Stimulated activated CD8-positive, alpha-beta memory T cell treated with anti-CD3 and anti-CD28 coated beads, Interleukin-15, amount 100 ng/mL, for 1 hour (primary cell): ENCODE data around the gene HTR2A.
A peak's percentile ranks its signal among the peaks of the same experiment; 100 is the strongest.

ENCODE experiments used
- DNase-seq: peaks from one replicate; pipeline ENCODE4 v3.0.0-alpha.2; 2020; ENCODE audit warnings: low read depth

HTR2A gene

DNA sequence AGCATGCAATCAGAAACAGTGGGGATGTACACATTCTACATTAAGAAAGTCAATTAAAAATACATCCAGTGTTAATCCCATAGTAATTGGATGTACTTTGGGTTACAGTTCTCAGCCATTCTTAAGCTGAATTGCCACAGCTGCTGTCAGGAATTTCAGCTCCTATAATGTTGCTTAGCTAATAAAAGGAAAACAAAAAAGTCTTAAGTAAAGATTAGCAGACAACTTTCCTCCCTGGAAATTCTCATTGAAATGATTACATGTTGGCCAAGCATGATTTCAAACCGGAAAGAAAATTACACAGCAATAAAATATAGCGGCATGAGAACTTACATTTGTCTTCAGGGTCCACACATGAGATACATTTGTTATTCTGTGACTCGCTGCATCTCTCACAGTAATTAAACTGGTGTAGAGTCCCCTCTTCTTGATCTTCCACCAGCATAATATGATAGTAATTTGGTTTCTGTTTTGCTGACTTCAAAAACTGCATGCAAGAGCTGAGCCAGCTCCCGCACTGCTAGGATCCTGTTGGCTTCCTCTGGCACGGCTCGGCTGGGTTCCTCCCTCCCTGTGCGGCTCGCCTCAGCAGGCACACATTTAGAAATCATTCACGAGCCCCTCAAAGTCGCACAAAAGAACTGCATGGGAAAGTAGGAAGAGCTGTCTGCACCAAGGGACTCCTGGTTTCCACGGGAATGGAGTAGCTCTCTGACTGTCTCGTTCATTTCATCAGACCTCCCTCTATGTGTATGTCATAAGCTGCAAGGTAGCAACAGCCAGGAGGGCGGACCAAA lies at the start of gene HTR2A:
Gene HTR2A (minus strand): TSS at position 713 of the 797 bp plus-strand sequence. CDS start 1,147 bp downstream, outside the sequence.
- DNase-seq, result no peak

DNA sequence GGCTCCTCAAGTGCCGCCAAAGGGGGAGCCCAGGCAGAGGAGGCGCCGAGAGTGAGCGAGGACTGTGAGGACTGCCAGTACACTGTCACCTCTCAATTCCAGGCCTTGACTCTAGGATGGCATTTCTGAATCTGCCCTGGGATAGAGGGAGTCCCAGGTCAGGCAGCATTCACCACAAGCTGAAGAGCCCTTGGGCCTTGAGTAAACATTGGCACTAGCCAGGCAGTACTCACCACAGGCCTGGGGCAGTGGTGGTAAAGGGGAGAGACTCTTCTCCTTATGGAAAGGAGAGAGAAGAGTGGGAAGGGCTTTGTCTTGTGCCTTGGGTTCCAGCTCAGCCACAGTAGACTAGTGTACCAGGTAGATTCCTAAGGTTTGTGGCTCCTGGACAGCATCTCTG lies 39.7 kb upstream of the HTR2A start:
- no peak for DNase-seq

DNA sequence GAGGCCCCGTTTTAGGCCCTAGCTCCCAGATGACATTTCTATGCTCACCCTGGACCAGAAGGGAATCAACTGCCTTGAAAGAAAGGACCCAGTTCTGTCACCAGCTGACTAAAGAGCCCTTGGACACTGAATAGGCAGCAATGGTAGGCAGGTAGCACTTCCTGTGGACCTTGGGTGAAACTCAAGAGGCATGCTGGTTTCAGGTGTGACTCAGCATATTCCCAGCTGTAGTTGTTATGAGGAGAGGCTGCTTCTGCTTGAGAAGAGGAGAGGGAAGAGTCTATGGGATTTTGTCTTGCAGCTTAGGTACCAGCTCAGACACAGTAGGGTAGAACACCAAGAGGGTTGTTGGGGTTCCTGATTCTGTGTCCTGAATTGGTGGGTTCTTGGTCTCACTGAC lies 37.9 kb upstream of the HTR2A start:
- no peak for DNase-seq

DNA sequence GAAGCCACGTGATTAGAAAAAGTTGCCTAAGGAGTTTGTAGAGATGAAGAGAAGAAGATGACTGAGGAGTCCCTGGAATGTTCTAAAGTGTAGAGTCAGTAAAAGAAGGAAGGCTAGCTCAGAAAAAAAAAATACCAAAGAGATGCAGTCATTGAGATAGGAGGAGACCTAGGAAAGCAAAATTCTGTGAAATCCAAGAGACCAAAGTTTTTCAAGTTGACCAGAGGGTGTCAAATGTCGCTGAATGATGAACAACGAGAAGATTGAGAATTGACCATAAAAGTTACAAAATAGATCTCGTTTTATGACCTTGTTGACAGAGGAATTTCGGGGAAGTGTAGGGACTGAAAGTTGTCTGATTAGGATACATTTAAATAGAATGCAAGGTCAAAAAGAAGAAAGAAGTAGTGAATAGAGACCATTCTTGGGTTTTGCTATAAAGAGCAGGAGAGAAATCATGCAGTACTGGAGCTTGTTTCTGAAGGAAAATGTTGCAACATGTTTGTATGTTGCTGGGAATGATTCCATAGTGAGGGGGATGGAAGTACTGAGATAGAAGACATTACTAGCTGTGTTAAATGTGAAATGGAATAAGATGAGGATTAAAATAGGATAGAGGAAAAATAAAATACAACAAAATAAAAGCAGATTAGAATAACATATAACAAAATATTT lies 30.2 kb upstream of the HTR2A start:
- DNase-seq, result no peak

DNA sequence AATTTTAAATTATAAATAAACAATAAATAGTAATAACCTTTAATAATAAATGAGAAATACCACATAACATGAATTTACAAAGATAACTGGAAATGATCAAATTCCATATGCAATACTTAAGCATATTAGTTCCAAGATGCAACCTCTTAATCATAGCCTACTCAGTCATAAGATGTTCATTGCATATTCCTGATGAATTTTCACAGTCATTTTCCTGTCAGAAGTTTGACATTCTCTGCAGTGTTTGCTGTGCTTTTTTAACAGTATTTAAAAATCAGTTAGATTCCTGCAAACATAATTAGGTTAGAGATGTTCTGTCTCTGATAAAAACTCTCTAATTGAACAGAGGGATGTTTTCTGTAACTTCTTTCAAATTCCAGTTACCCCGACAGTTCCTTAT lies 28.6 kb upstream of the HTR2A start:
- no peak for DNase-seq

DNA sequence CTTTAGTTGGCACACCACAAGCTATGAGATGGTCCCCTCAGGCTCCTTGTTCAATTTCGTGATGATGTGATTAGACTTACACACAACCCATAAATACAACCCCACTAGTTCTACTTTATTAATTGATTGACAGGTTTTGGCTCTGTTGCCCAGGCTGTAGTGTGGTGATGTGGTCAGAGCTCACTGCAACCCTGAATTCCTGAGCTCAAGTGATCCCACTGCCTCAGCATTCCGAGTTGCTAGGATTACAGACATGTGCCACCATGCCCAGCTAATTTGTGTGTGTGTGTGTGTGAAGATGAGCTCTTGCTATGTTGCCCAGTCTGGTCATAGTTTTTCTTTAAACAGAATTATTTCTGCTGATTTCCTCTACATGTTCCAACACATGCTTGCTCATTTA lies 17.5 kb upstream of the HTR2A start:
- DNase-seq, result no peak

DNA sequence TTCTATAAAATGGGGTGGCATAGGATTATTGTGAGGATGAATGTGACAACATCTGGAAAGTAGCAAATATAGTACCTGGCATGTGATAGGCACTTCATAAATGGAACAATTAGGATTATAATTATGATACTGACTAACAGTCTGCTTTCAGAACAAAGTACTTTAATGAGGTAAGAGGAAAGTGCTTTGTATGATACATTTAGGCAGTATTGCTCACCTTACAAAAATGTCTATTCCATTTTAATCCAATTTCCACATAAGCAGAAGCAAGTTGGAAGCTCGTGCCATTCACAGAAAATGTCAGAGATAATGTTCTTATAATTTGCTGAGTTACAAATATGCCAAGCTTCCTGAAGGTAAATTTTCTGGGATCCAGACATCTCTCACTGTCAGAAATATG lies 16.9 kb upstream of the HTR2A start:
- DNase-seq, result no peak

DNA sequence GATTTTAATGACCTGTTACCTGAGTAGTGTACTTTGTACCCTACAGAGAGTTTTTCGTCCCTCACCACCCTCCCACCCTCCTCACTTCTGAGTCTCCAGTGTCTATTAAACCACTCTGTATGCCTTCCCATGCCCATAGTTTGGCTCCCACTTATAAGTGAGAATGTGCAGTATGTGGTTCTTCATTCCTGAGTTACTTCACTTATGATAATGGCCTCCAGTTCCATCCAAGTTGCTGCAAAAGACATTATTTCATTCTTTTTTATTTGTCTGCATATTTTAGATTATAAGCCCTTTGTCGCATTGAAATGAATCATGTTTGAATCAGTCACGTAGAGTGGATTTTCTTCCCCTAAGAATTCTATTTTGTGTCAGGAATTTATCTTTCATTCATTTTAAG lies 12.2 kb upstream of the HTR2A start:
- DNase-seq, result no peak

DNA sequence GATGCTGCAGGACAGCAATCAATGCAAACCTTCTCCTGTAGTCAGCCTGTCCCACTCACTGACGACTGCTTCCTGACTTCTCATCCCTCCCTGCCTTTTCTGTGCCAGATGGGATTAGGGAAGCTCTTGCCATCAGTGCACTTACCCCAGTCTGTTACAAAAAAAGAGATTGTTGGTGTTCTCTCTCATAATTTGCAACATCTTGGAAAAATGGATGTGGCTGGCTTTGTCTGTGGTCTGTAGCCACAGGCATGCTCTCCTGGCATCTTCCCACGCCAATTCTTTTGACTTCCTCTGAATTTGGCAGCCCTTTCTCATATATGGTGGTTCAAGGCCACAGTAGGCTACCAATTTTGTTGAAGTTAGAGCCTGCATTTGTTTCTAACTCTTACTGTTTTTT lies 11.6 kb upstream of the HTR2A start:
- no peak for DNase-seq

DNA sequence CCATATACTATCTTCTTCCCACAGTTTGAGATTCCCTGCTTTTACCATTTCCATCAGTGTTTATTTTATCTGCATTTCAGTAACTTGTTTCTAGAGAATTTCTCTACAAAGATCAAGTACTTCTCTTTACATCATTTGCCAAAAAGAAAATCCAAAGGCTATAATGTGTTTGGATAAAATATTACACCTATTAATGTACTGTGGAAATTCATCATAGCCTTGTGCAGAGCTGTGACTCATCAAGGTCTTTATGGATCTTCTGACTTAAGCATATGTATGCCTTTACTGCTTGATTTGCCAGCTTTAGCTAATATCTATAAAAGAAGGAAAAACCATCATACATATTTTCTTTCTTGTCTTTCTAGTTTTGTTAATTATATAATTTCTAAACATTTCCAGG lies 9.6 kb upstream of the HTR2A start:
- DNase-seq, result no peak

DNA sequence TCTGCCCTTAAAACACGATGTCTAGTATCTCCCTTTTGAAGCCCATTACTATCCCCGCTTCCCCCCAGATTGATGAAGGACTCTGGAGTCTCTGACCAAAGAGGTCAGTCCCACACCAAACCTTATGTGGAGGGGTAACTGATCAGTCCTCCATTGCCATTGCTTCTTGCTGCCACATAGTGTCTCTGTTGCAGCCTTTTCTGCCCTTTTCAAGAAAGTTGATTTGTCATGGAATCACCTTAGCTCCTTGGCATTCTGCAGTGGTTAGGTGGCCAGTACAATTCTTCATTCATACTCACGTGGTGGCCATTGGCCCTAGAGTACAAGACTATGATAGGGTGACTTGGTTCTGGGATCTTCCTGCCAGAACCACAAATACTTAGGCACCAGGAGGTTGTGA lies 8.4 kb upstream of the HTR2A start:
- DNase-seq, result no peak

DNA sequence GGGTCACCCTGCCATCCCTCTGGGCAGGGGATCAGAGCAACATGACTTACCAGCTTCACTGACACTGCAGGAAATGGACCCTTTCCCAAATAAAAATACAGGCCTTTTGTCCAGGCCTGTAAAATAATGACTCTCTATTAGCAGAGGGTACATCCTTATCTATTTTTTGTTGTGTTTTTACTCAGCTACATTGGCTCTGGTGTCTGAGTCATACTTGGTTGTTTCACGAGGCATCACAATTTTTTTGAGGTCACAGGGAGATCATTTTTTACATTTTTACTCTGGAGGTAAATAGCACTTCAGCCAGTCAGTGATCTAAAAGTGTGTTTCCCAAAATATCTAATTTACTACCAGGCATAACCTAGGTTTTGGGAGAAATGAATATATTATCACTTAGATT lies 6.9 kb upstream of the HTR2A start:
- no peak for DNase-seq

DNA sequence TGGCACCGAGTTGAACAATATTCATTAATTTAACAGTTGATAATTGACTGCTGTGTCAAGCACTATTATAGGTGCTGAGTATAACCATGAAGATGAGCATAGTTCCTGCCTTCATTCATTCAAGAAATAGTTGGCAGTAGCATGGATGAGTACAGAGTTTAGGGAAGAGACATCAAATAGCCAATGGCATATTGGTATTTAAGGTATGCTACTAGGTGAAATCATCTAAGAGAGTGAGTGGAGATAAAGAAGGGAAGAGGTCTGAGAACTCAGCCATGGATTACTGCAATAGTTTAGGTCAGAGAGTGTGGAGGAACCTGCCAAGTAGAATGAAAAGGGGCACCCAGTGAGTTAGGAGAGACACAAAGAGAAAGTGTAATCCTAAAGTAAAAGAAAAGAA lies 4.9 kb upstream of the HTR2A start:
- DNase-seq, result no peak

DNA sequence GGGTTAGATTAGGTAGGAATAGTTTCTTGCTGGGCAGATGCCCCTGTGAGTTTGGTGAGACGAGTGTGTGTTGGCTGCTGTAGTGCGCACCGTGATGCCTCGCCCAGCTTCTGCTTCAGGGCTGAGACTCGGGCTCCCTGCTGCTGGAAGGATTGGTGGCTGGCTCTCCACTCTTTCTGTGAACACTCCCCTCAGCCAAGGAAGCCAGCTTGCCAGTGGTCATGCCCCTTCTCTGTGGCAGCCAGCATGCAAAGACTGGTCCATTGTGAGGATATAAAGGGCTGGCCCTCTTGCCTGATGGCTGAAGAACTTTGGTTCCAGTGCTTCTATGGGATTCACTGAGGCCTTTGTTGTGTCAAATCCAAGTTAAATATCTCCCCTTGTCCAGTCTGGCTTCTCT lies 2.9 kb upstream of the HTR2A start:
- DNase-seq, result no peak

DNA sequence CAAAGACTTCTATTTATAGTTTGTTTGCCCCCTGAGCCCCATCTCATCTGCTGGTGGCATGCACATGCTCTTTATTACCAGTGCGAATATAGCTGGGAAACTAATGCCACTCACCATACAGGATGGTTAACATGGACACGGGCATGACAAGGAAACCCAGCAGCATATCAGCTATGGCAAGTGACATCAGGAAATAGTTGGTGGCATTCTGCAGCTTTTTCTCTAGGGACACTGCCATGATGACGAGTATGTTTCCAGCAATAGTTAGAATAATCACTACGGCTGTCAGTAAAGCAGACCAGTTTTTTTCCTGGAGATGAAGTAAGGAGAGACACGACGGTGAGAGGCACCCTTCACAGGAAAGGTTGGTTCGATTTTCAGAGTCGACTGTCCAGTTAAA lies 1.5 kb downstream of the HTR2A start:
- no peak for DNase-seq

DNA sequence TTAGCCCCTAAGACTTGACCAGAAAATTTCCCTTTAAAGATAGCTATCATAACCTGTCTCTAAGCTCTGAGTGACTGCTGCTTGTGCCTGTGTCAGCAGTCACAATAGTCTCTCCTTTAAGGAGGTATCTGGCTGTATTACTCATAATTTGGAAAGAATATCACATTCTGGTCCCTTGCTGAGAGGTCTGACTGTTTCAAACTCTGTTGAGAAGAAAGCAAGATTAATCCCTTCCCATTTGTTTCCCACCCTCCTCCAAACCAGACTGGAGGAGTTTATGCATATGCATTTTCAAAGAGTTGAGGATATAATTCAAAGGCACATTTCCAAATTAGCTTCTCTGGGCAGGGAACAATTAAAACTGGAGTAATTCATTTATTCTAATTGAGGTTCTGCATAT lies 2.3 kb downstream of the HTR2A start:
- DNase-seq, result no peak

DNA sequence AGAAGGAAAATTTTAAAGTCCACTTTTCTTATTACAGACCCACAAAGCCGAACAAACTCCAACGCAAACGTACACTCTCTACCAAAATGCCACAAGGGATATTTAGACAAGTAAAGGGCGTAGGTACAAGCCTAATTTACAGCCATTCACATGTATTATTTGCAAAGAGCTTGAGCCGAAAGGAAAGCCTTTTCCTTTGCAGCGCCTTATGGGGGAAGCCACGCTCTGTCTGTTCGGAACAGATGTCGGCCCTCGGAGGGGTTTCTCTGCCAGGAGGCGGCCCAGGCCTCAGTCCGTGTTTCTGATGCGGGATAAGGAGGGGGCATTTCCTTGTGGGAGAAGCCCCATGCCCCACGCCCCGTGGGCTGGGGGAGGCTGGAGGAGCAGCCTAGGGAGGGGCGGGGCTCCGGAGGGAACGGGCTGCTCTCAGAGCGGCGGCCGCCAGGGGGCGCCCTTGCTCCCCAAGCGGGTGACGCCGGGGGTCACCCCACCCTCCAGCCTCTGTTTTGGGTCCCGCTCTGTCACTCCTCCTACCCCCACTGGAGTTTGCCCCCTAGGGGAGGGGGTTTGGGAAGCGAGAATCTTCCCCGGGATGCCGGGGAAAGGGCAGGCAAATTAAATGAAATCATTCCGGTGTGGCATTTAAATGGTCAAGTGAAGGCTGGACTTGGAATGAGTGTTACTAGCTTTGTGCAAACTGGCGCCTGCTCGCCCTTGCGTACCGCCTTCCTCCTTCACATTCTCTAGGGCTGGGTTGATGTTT lies 2.9 kb downstream of the HTR2A start:
- DNase-seq, result peak; percentile 33

DNA sequence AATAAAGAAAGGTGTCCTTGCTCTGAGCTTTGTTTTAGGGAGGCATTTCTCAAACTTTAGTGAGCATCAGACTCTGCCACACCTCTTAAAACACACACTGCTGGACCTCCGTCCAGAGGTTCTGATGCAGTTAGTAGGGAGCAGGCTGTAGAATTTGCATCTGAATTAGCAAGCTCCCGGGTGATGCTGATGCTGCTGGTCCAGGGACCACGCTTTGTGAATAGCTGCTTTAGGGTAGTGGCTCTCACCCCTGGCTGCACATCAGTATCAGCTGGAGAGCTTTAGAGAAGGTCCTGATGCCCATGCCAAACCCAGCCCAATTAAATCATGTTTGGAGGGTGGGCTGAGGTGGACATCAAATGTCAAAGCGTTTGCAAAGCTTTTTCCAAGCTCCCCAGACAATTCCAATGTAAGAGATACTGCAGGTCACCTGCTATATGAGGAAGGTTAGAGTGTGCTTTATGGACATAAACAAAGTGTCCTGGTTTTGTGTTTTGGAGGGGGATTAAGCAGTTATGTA lies 3.6 kb downstream of the HTR2A start:
- no peak for DNase-seq

DNA sequence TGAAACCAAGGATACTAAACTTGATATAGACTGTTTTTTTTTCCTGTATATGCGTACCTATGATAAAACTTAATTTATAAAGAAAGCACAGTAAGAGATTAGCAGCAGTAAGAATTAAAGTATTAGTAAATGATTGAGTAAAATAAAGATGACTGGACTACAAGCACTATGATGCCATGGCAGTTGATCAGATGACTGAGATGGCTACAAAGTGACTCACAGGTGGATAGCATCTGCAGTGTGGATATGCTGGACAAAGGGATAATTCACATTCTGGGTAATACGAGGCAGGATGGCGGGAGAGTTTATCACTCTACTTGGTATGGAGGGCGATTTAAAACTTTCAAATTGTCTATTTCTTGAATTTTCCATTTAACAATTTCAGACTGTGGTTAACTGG lies 11.8 kb downstream of the HTR2A start:
- DNase-seq, result no peak

DNA sequence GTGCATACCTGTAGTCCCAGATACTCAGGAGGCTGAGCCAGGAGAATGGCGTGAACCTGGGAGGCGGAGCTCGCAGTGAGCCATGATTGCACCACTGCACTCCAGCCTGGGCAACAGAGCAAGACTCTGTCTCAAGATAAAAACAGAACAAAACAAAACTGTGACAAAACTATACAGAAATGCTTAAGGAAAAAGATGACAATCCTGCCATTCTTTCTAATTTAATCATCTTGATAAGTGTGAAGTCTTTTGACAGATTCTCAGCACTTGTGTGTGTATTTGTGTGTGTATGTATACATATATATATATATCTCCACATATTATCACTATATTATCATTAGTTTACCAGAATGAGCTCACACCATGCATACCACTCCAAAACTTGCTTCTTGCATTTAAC lies 12.3 kb downstream of the HTR2A start:
- DNase-seq, result no peak

DNA sequence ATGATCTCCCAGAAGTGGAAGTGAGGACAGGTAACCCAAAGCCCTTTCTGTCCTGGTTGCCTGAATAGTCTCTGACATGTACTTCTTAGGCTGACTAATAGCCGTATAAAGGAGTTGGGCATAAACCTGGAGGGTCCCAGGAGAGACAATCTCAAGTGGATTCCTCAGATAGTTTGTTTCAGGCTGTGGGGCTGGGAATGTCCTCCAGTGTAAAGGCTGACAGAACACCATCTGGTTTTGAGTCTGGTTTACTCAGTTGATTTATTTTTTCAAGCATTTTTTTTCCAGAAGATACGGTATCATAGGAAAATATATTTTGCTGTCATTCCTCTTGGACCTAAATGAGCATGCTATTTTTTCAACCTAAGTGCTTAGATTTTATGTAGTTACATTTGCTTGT lies 15.2 kb downstream of the HTR2A start:
- no peak for DNase-seq

DNA sequence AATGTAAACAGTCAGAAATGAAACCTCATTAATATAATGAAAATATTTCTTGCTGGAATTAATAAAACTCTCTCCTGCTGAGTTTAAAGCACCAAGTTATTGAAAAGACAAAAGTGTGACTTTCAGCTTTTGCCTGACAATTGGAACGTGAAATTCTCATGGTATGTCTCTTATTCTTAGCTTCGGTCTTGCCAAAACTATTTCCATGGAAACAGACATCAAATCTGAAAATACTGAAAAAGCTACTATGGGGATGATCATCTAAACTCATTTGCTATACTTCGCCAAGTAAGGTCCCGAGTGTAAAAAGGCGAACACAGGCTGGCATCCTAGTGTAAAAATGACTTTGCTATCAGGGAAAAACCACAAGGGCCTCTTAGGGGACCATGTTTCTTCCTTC lies 22.8 kb downstream of the HTR2A start:
- DNase-seq, result no peak

DNA sequence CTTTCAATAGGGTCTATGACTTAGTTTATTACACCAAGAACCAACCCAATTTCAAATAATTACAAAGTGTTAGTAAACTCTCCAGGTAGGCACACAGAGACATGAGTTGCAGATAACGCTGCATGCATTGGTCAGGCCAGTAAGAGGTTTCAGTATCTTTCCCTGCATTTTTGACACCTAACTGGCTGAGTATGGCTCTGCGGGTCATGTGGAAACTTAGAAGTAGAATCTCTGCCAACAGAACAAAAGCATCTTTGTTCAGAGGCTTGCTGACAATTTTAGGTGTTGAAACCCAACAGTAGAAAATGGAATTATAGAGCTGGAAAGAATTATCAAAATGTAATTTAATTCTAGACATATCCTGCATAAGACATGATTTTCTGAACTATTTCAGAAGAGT lies 25.3 kb downstream of the HTR2A start:
- no peak for DNase-seq
